Skeletal muscle satellite cell (primary cell): ENCODE results near the gene PHF19.

Source experiments
- H3K27me3 ChIP-seq: 2 replicates; pipeline ENCODE4 v1.7.0; 2013; ENCODE audit warnings: low read length; ENCODE audit not compliant: control insufficient read depth, insufficient read depth
- H3K36me3 ChIP-seq: 2 replicates; pipeline ENCODE4 v1.7.0; 2013; ENCODE audit warnings: mild to moderate bottlenecking, control low read depth, low read length; ENCODE audit not compliant: insufficient read depth
- H3K4me1 ChIP-seq: 2 replicates; pipeline ENCODE4 v1.7.0; 2013; ENCODE audit warnings: low read length; ENCODE audit not compliant: control insufficient read depth, insufficient read depth
- H3K4me2 ChIP-seq: 2 replicates; pipeline ENCODE4 v1.7.0; 2013; ENCODE audit warnings: mild to moderate bottlenecking, low read length
- H3K4me3 ChIP-seq: 2 replicates; pipeline ENCODE4 v1.7.0; 2013; ENCODE audit warnings: low read length
- H3K9ac ChIP-seq: 2 replicates; pipeline ENCODE4 v1.7.0; 2013; ENCODE audit warnings: mild to moderate bottlenecking, low read depth, low read length, moderate library complexity
- H3K9me3 ChIP-seq: replicated peaks from 2 replicates; pipeline ENCODE4 v1.7.0; 2013; ENCODE audit warnings: mild to moderate bottlenecking, control low read depth, low read length

The PHF19 gene

GRCh38 chr9:120865809-120866208 lies 11.2 kb downstream of the PHF19 start:
- peaks cover 46% of the 10 kb centered on the region for H3K36me3 ChIP-seq

GRCh38 chr9:120865176-120865575 lies 11.8 kb downstream of the PHF19 start:
- Histone ChIP-seq H3K4me1 (peaks cover 19% of the 10 kb centered on the region), H3K36me3 (peaks cover 48% of the 10 kb centered on the region), H3K9ac (no peak overlapping the region), H3K4me2 (no peak overlapping the region), H3K27me3 (no peaks in the 10 kb centered on the region), H3K9me3 (no peaks in the 10 kb centered on the region), H3K4me3 (no peak overlapping the region)

More at GRCh38 chr9:120865809-120866208, 11.2 kb downstream of the PHF19 start:
- Histone ChIP-seq H3K4me2 (no peak overlapping the region), H3K9ac (no peak overlapping the region), H3K27me3 (no peaks in the 10 kb centered on the region), H3K4me1 (peaks cover 22% of the 10 kb centered on the region), H3K9me3 (no peaks in the 10 kb centered on the region), H3K4me3 (no peak overlapping the region)

- H3K9me3 ChIP-seq: no peaks in the 10 kb centered on the region
- no peaks in the 10 kb centered on the region for H3K27me3 ChIP-seq
- H3K36me3 ChIP-seq: peaks cover 51% of the 10 kb centered on the region
- no peak overlapping the region for H3K4me2 ChIP-seq
- no peak overlapping the region for H3K9ac ChIP-seq
- no peak overlapping the region for H3K4me3 ChIP-seq
- H3K4me1 ChIP-seq: peaks cover 14% of the 10 kb centered on the region
These were observed 12.3 kb downstream of the PHF19 start for GRCh38 chr9:120864719-120865118.

- Histone ChIP-seq H3K9ac (no peak overlapping the region), H3K4me3 (no peak overlapping the region), H3K36me3 (peaks cover 56% of the 10 kb centered on the region), H3K9me3 (no peaks in the 10 kb centered on the region), H3K27me3 (no peaks in the 10 kb centered on the region), H3K4me2 (no peak overlapping the region), H3K4me1 (peaks cover 6% of the 10 kb centered on the region)
These were observed 13.2 kb downstream of the PHF19 start for GRCh38 chr9:120863833-120864232.

GRCh38 chr9:120862452-120862851 lies 14.5 kb downstream of the PHF19 start:
- H3K4me3 ChIP-seq: no peak overlapping the region
- H3K4me2 ChIP-seq: no peak overlapping the region
- H3K9ac ChIP-seq: no peak overlapping the region
- H3K4me1 ChIP-seq: no peaks in the 10 kb centered on the region
- H3K9me3 ChIP-seq: no peaks in the 10 kb centered on the region
- H3K36me3 ChIP-seq: peaks cover 64% of the 10 kb centered on the region
- H3K27me3 ChIP-seq: no peaks in the 10 kb centered on the region

- H3K4me2 ChIP-seq: no peak overlapping the region
- H3K9me3 ChIP-seq: no peaks in the 10 kb centered on the region
- H3K9ac ChIP-seq: no peak overlapping the region
- no peaks in the 10 kb centered on the region for H3K4me1 ChIP-seq
- H3K27me3 ChIP-seq: no peaks in the 10 kb centered on the region
- H3K4me3 ChIP-seq: no peak overlapping the region
- H3K36me3 ChIP-seq: peaks cover 65% of the 10 kb centered on the region
These were observed 15.1 kb downstream of the PHF19 start for GRCh38 chr9:120861935-120862334.

- H3K36me3 ChIP-seq: peaks cover 59% of the 10 kb centered on the region
- no peak overlapping the region for H3K4me3 ChIP-seq
- H3K9me3 ChIP-seq: no peaks in the 10 kb centered on the region
- no peaks in the 10 kb centered on the region for H3K27me3 ChIP-seq
- H3K4me1 ChIP-seq: no peaks in the 10 kb centered on the region
- H3K4me2 ChIP-seq: no peak overlapping the region
- no peak overlapping the region for H3K9ac ChIP-seq
These were observed 16.9 kb downstream of the PHF19 start for GRCh38 chr9:120860083-120860482.

- H3K4me3 ChIP-seq: no peak overlapping the region
- H3K9me3 ChIP-seq: no peaks in the 10 kb centered on the region
- H3K9ac ChIP-seq: no peak overlapping the region
- H3K4me2 ChIP-seq: no peak overlapping the region
- no peaks in the 10 kb centered on the region for H3K4me1 ChIP-seq
- H3K36me3 ChIP-seq: peaks cover 59% of the 10 kb centered on the region
- H3K27me3 ChIP-seq: no peaks in the 10 kb centered on the region
These were observed 17.6 kb downstream of the PHF19 start for GRCh38 chr9:120859361-120859760.

- Histone ChIP-seq H3K9me3 (no peaks in the 10 kb centered on the region), H3K36me3 (peaks cover 59% of the 10 kb centered on the region), H3K9ac (no peak overlapping the region), H3K27me3 (no peaks in the 10 kb centered on the region), H3K4me2 (no peak overlapping the region), H3K4me1 (no peaks in the 10 kb centered on the region), H3K4me3 (no peak overlapping the region)
These were observed 19.1 kb downstream of the PHF19 start for GRCh38 chr9:120857902-120858301.

- H3K9ac ChIP-seq: no peak overlapping the region
- peaks cover 57% of the 10 kb centered on the region for H3K36me3 ChIP-seq
These were observed 19.5 kb downstream of the PHF19 start for GRCh38 chr9:120857481-120857880.

GRCh38 chr9:120856700-120857099 lies 20.3 kb downstream of the PHF19 start:
- no peak overlapping the region for H3K9ac ChIP-seq
- H3K27me3 ChIP-seq: no peaks in the 10 kb centered on the region
- no peak overlapping the region for H3K4me3 ChIP-seq
- no peak overlapping the region for H3K4me2 ChIP-seq
- no peaks in the 10 kb centered on the region for H3K9me3 ChIP-seq
- no peaks in the 10 kb centered on the region for H3K4me1 ChIP-seq
- peaks cover 52% of the 10 kb centered on the region for H3K36me3 ChIP-seq

More at GRCh38 chr9:120857481-120857880, 19.5 kb downstream of the PHF19 start:
- Histone ChIP-seq H3K4me2 (no peak overlapping the region), H3K4me3 (no peak overlapping the region), H3K4me1 (no peaks in the 10 kb centered on the region), H3K27me3 (no peaks in the 10 kb centered on the region), H3K9me3 (no peaks in the 10 kb centered on the region)

GRCh38 chr9:120855827-120856670 lies 20.9 kb downstream of the PHF19 start:
- no peaks in the 10 kb centered on the region for H3K27me3 ChIP-seq
- no peaks in the 10 kb centered on the region for H3K9me3 ChIP-seq
- no peak overlapping the region for H3K4me2 ChIP-seq
- H3K36me3 ChIP-seq: peaks cover 45% of the 10 kb centered on the region
- H3K4me1 ChIP-seq: no peaks in the 10 kb centered on the region
- no peak overlapping the region for H3K9ac ChIP-seq
- no peak overlapping the region for H3K4me3 ChIP-seq
